Activated CD8-positive, alpha-beta memory T cell treated with anti-CD3 and anti-CD28 coated beads for 36 hours (primary cell): Measurements from ENCODE around the gene SLCO4A1. TPM values are rescaled to one million over a fixed set of nuclear protein-coding genes. Genes with fewer than 3 reads are reported as not detected.

Experiments
- CTCF ChIA-PET: fragments of 350-600 bp; sonication (Branson Sonifier 250); formaldehyde crosslinking; loops from one replicate; lab custom pipeline; 2021; ENCODE audit warnings: antibody characterized with exemption; lab: Charles Lee
- POLR2A ChIA-PET: fragments of 350-600 bp; sonication (Branson Sonifier 250); formaldehyde crosslinking; loops from one replicate; lab custom pipeline; 2021; ENCODE audit warnings: antibody characterized with exemption; lab: Charles Lee
- total RNA-seq, 2 experiments: library from RNA; stranded (reverse); gene quantifications; one replicate each; pipeline ENCODE4 v1.2.3, GENCODE V29; 2021

The SLCO4A1 gene
- total RNA-seq, 2 experiments from 2014 or later, result 60.9 to 65.4 TPM

GRCh38 chr20:62665826-62666735 lies 23.8 kb downstream of the SLCO4A1 start:
- ChIA-PET POLR2A (no interaction called here), CTCF (no interaction called here)

- POLR2A ChIA-PET, result no interaction called here
- CTCF ChIA-PET, result interaction anchor here (1.4 kb wide), 1 partner anchor 141 kb away, joined by 3 read pairs; no protein-coding TSS in a partner anchor
Observed at GRCh38 chr20:62666736-62667529, 24.6 kb downstream of the SLCO4A1 start.

GRCh38 chr20:62667530-62668440 lies 25.5 kb downstream of the SLCO4A1 start:
- ChIA-PET POLR2A (no interaction called here), CTCF (interaction anchor here (1.4 kb wide), 1 partner anchor 140 kb away, joined by 3 read pairs; no protein-coding TSS in a partner anchor)

GRCh38 chr20:62668441-62669027 lies 26.2 kb downstream of the SLCO4A1 start:
- POLR2A ChIA-PET, result no interaction called here
- CTCF ChIA-PET, result interaction anchor here (1.4 to 1.6 kb wide), 2 partner anchors 123 to 139 kb away, joined by 3 to 9 read pairs; no protein-coding TSS in a partner anchor

- POLR2A ChIA-PET, result no interaction called here
- CTCF ChIA-PET, result interaction anchor here (1.0 to 1.6 kb wide), 2 partner anchors 122 to 139 kb away, joined by 4 to 9 read pairs; no protein-coding TSS in a partner anchor
Observed at GRCh38 chr20:62669249-62669648, 26.9 kb downstream of the SLCO4A1 start.

GRCh38 chr20:62670156-62670555 lies 27.9 kb downstream of the SLCO4A1 start:
- ChIA-PET POLR2A (no interaction called here), CTCF (interaction anchor here (1.0 to 1.6 kb wide), 2 partner anchors 121 to 138 kb away, joined by 4 to 9 read pairs; no protein-coding TSS in a partner anchor)

GRCh38 chr20:62670998-62671397 lies 28.7 kb downstream of the SLCO4A1 start:
- ChIA-PET CTCF (no interaction called here), POLR2A (no interaction called here)

- ChIA-PET CTCF (interaction anchor here (1.0 kb wide), 1 partner anchor 120 kb away, joined by 3 read pairs; no protein-coding TSS in a partner anchor), POLR2A (no interaction called here)
Observed at GRCh38 chr20:62671765-62672164, 29.5 kb downstream of the SLCO4A1 start.

- POLR2A ChIA-PET, result no interaction called here
- CTCF ChIA-PET, result interaction anchor here (1.6 kb wide), 1 partner anchor 117 kb away, joined by 9 read pairs; no protein-coding TSS in a partner anchor
Observed at GRCh38 chr20:62674370-62674769, 32.1 kb downstream of the SLCO4A1 start.

GRCh38 chr20:62675156-62675876 lies 33.0 kb downstream of the SLCO4A1 start:
- POLR2A ChIA-PET, result interaction anchor here (0.6 kb wide), 1 partner anchor 44 kb away, joined by 4 read pairs; no protein-coding TSS in a partner anchor
- CTCF ChIA-PET, result interaction anchor here (1.6 kb wide), 1 partner anchor 116 kb away, joined by 9 read pairs; no protein-coding TSS in a partner anchor

- POLR2A ChIA-PET, result interaction anchor here (0.6 kb wide), 1 partner anchor 43 kb away, joined by 4 read pairs; no protein-coding TSS in a partner anchor
- CTCF ChIA-PET, result no interaction called here
Observed at GRCh38 chr20:62675877-62676260, 33.6 kb downstream of the SLCO4A1 start.

GRCh38 chr20:62676976-62677375 lies 34.7 kb downstream of the SLCO4A1 start:
- ChIA-PET POLR2A (no interaction called here), CTCF (no interaction called here)

- ChIA-PET CTCF (no interaction called here), POLR2A (no interaction called here)
Observed at GRCh38 chr20:62677678-62678077, 35.4 kb downstream of the SLCO4A1 start.

- ChIA-PET CTCF (interaction anchor here (0.7 kb wide), 1 partner anchor 225 kb away, joined by 3 read pairs; no protein-coding TSS in a partner anchor), POLR2A (no interaction called here)
Observed at GRCh38 chr20:62678553-62678952, 36.2 kb downstream of the SLCO4A1 start.

GRCh38 chr20:62679978-62680589 lies 37.8 kb downstream of the SLCO4A1 start:
- POLR2A ChIA-PET, result interaction anchor here (0.6 kb wide), 1 partner anchor 180 kb away, joined by 3 read pairs; no protein-coding TSS in a partner anchor

GRCh38 chr20:62682912-62683517 lies 40.7 kb downstream of the SLCO4A1 start:
- ChIA-PET POLR2A (no interaction called here), CTCF (no interaction called here)

More at GRCh38 chr20:62679978-62680589, 37.8 kb downstream of the SLCO4A1 start:
- CTCF ChIA-PET, result no interaction called here
